HepG2 (cell line): ENCODE results near the gene C4orf36. TPM values are rescaled to one million over a fixed set of nuclear protein-coding genes. Genes with fewer than 3 reads are reported as not detected.

Experiments used
- ATAC-seq: fragments of 200-7000 bp; cut with Tn5 transposase; 3 replicates; pipeline ENCODE4 v1.9.1; 2020; ENCODE audit warnings: mild to moderate bottlenecking, moderate library complexity
- BruUV-seq: library from RNA; stranded (reverse); fragments of 400-500 nt; replicated peaks from 2 replicates; lab custom pipeline; 2021; lab: Mats Ljungman, UMichigan
- CTCF ChIA-PET: fragments of 300-600 bp; formaldehyde crosslinking; extraction: SDS; loops from one replicate; lab custom pipeline; 2021; ENCODE audit warnings: low total read pairs, inconsistent platforms, low intra/inter-chr PET ratio; lab: Yijun Ruan, JAX
- POLR2A ChIA-PET: fragments of 350-600 bp; sonication (Branson Sonifier 250); formaldehyde crosslinking; loops from one replicate; lab custom pipeline; 2020; ENCODE audit warnings: antibody characterized with exemption, inconsistent platforms; lab: Yijun Ruan, JAX
- DNase-seq: peaks from one replicate; pipeline ENCODE4 v3.0.0-alpha.2; 2015; ENCODE audit warnings: low spot score
- FAIRE-seq: peaks from 3 replicates; lab custom pipeline; 2011; peaks lifted over from hg19 to GRCh38; lab: Jason Lieb, UNC
- H2AFZ ChIP-seq: one replicate; pipeline ENCODE4 v1.6.1; 2011; ENCODE audit warnings: low read length, inconsistent platforms
- H3K27ac ChIP-seq: fragments of 300-600 bp; 3 replicates; pipeline ENCODE4 v1.8.0; 2011; ENCODE audit warnings: mixed run types, mild to moderate bottlenecking, mixed read lengths, low read length, inconsistent platforms; ENCODE audit not compliant: insufficient read depth; ENCODE audit errors: extremely low read length
- H3K27me3 ChIP-seq, 2 experiments: fragments of 200-600 bp in 1 of 2; 2 replicates in 1 of 2; 3 replicates in 1 of 2; pipeline versions ENCODE4 v1.6.0 to v1.8.0; 2011; ENCODE audit warnings: low read length in 2 of 2, mild to moderate bottlenecking in 2 of 2, moderate library complexity in 2 of 2, inconsistent platforms in 1 of 2; ENCODE audit not compliant: insufficient read depth in 2 of 2, control insufficient read depth in 1 of 2
- H3K36me3 ChIP-seq, 2 experiments: fragments of 200-600 bp in 1 of 2; replicated peaks in 1 of 2; 2 replicates in 1 of 2; 3 replicates in 1 of 2; pipeline versions ENCODE4 v1.5.1 to v1.8.0; 2011; ENCODE audit warnings: low read length in 2 of 2, inconsistent platforms in 1 of 2; ENCODE audit not compliant: insufficient read depth in 2 of 2, control insufficient read depth in 1 of 2
- H3K4me1 ChIP-seq: 2 replicates; pipeline ENCODE4 v1.5.1; 2012; ENCODE audit warnings: low read length, inconsistent platforms; ENCODE audit not compliant: insufficient read depth
- H3K4me2 ChIP-seq: 2 replicates; pipeline ENCODE4 v1.6.0; 2011; ENCODE audit warnings: low read depth, low read length, inconsistent platforms
- H3K4me3 ChIP-seq, 3 experiments: fragments of 200-600 bp in 1 of 3; sonication (generic), shearing (Covaris generic) in 1 of 3; replicated peaks in 1 of 3; 2 replicates each; pipeline ENCODE4 v1.5.1; 2011 to 2016; ENCODE audit warnings: low read length in 3 of 3, inconsistent platforms in 2 of 3, low read depth in 2 of 3, mild to moderate bottlenecking in 2 of 3, control low read depth in 1 of 3, mixed read lengths in 1 of 3; ENCODE audit not compliant: insufficient read depth in 1 of 3
- H3K79me2 ChIP-seq: one replicate; pipeline ENCODE4 v1.6.1; 2011; ENCODE audit warnings: low read length, inconsistent platforms; ENCODE audit not compliant: insufficient read depth
- H3K9ac ChIP-seq: 2 replicates; pipeline ENCODE4 v1.6.0; 2011; ENCODE audit warnings: mild to moderate bottlenecking, low read depth, low read length, inconsistent platforms; ENCODE audit not compliant: insufficient read depth
- H3K9me3 ChIP-seq: 2 replicates; pipeline ENCODE4 v1.5.1; 2012; ENCODE audit warnings: mild to moderate bottlenecking, low read length
- H4K20me1 ChIP-seq: 2 replicates; pipeline ENCODE4 v1.6.0; 2011; ENCODE audit warnings: inconsistent platforms, mild to moderate bottlenecking, low read length, moderate library complexity; ENCODE audit not compliant: insufficient read depth
- ATF1 ChIP-seq: IDR thresholded peaks from 2 replicates; pipeline ENCODE4 v1.6.1; 2016; ENCODE audit warnings: mild to moderate bottlenecking, control low read depth
- GMEB2 ChIP-seq: IDR thresholded peaks from 2 replicates; pipeline ENCODE4 v1.6.1; 2016; ENCODE audit warnings: missing biosample characterization, missing genetic modification reagents, low read depth
- HNRNPL ChIP-seq: fragments of 200-400 bp; formaldehyde crosslinking; IDR thresholded peaks from 2 replicates; pipeline ENCODE4 v1.6.1; 2017; ENCODE audit warnings: mild to moderate bottlenecking, low read depth, low read length
- JUND ChIP-seq: sonication (generic); formaldehyde crosslinking; IDR thresholded peaks from 2 replicates; pipeline ENCODE4 v1.8.0; 2022; ENCODE audit warnings: mild to moderate bottlenecking, missing genetic modification reagents
- NFE2 ChIP-seq: sonication (generic); formaldehyde crosslinking; IDR thresholded peaks from 2 replicates; pipeline ENCODE4 v1.4.0; 2020; ENCODE audit warnings: missing genetic modification reagents
- NFYB ChIP-seq: sonication (generic); formaldehyde crosslinking; IDR thresholded peaks from 2 replicates; pipeline ENCODE4 v1.4.0; 2020; ENCODE audit warnings: missing genetic modification reagents
- PREB ChIP-seq: sonication (generic); formaldehyde crosslinking; IDR thresholded peaks from 2 replicates; pipeline ENCODE4 v1.4.0; 2020; ENCODE audit warnings: missing genetic modification reagents
- THYN1 ChIP-seq: sonication (generic); formaldehyde crosslinking; IDR thresholded peaks from 2 replicates; pipeline ENCODE4 v1.8.1; 2023; ENCODE audit warnings: low read depth, mild to moderate bottlenecking, moderate library complexity, missing genetic modification reagents, borderline replicate concordance
- ZSCAN12 ChIP-seq: sonication (generic); formaldehyde crosslinking; IDR thresholded peaks from 2 replicates; pipeline ENCODE4 v1.9.0; 2021; ENCODE audit warnings: mild to moderate bottlenecking, missing genetic modification reagents
- ZSCAN5A ChIP-seq: sonication (generic); formaldehyde crosslinking; IDR thresholded peaks from 2 replicates; pipeline ENCODE4 v1.8.0; 2022; ENCODE audit warnings: mild to moderate bottlenecking, missing genetic modification reagents, borderline replicate concordance
- WGBS: methylation state at CpG from one replicate; pipeline ENCODE4 v1.1.6; 2017; ENCODE audit warnings: low lambda C conversion rate; 5-methylcytosine and 5-hydroxymethylcytosine counted together
- in situ Hi-C: cut with HindIII; loops from 2 replicates; pipeline ENCODE4 v1.10.0; 2017; ENCODE audit warnings: low pct_unique_long_range_greater_than_20kb; ENCODE audit not compliant: extremely low pct_ligation_motif_present
- intact Hi-C: fragments of 100-400 bp; cut with micrococcal nuclease; formaldehyde crosslinking; loops from one replicate; pipeline ENCODE4 v1.10.0; 2022; ENCODE audit not compliant: unreplicated experiment
- polyA plus RNA-seq, 8 experiments: library from polyadenylated mRNA; depleted of rRNA in 3 of 8; stranded (reverse) in 7 of 8; unstranded in 1 of 8; fragments of >200 nt; fragmentation: Illumina TruSeq in 4 of 8; extraction: Trizol in 4 of 8; gene quantifications; 2 replicates each; pipeline versions ENCODE4 v1.2.1 to v1.2.3, GENCODE V29; 2011 to 2016; ENCODE audit warnings: low read depth in 4 of 8, missing spikeins in 1 of 8, mixed read lengths in 1 of 8; ENCODE audit not compliant: insufficient read depth in 1 of 8
- total RNA-seq, 5 experiments: library from RNA; depleted of rRNA; stranded (reverse); fragments of >200 nt; fragmentation: Illumina TruSeq; extraction: Trizol; gene quantifications; 2 replicates each; pipeline ENCODE4 v1.2.3, GENCODE V29; 2016; ENCODE audit warnings: low read depth in 1 of 5

The C4orf36 gene
- total and polyA plus RNA-seq, 2 of the 13 experiments (the other 11 are each of a cell fraction or from before 2014, with no cell fraction given), result 0.63 TPM; not detected in 1

GRCh38 chr4:86876894-86877685, 15.1 kb downstream of the C4orf36 start:
- BruUV-seq, result no TSS peak

More at GRCh38 chr4:86876894-86877685, 15.1 kb downstream of the C4orf36 start:
- ChIA-PET CTCF (no interaction called here), POLR2A (no interaction called here)
- H3K4me3 ChIP-seq, result no peak overlapping the region
- H3K27ac ChIP-seq, result no peak overlapping the region
- no peaks in the 10 kb centered on the region for H4K20me1 ChIP-seq
- H3K79me2 ChIP-seq, result no peaks in the 10 kb centered on the region
- no peak overlapping the region for H2AFZ ChIP-seq
- H3K27me3 ChIP-seq, result no peaks in the 10 kb centered on the region; a peak in 2 of 5 replicates
- H3K9me3 ChIP-seq, result peaks cover 19% of the 10 kb centered on the region; the same call in 1 of the 2 replicates
- DNase-seq (no peak), ATAC-seq (no peak), FAIRE-seq (no peak)
- no peaks in the 10 kb centered on the region for H3K4me1 ChIP-seq
- intact Hi-C loops, result no loop called here
- TF ChIP-seq HNRNPL (no peak), ZSCAN5A (CRISPR knock-in tag) (no peak), NFE2 (CRISPR knock-in tag) (no peak), ZSCAN12 (CRISPR knock-in tag) (no peak), NFYB (no peak), JUND (no peak), GMEB2 (CRISPR knock-in tag) (no peak), THYN1 (CRISPR knock-in tag) (no peak), PREB (CRISPR knock-in tag) (no peak), ATF1 (CRISPR knock-in tag) (no peak)
- no peak overlapping the region for H3K9ac ChIP-seq
- WGBS, result 12% methylated on average over 4 of the region's 4 CpGs
- in situ Hi-C loops, result no loop called here
- H3K4me2 ChIP-seq, result no peak overlapping the region
- no peaks in the 10 kb centered on the region for H3K36me3 ChIP-seq
